Measurements from ENCODE around the gene SPNS3. TPM values are rescaled to one million over a fixed set of nuclear protein-coding genes. Genes with fewer than 3 reads are reported as not detected.
A peak's percentile ranks its signal among the peaks of the same experiment; 100 is the strongest.

The SPNS3 gene
- total and polyA plus RNA-seq, 2 of the 8 experiments (the other 6 are each of a cell fraction or from before 2014, with no cell fraction given), result not detected

DNA sequence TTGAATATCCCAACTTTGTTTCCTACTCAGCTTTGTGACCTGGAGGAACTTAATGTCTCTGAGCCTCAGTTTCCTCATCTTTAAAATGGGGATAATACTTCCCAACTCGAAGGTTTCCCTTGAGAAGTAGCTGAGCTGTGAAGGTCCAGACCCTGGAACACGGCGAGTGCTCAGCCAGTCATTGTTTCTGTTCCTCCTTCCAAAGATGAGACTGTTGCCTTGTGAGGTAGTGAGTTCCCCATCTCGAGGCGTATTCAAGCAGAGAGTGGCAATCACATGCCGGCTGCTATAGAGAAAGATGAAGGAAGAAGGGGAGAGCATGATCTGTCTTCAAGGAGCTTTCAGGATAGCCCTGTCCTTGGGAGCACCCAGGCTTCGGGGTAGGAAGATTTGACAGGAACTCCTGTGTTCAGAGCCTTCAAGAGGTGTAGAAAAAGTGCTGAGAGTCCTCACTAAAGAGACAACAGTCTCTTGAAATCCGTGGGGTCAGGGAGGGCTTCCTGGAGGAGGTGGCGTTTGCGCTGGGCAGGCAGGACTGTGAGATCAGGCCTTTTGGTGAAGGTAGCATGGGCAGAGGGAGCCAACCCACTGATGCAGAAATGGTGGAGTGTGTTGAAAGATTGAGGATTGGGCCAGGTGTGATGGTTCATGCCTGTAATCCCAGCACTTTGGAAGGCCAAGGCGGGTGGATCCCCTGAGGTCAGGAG lies 92.1 kb downstream of the SPNS3 start:
- H3K27ac ChIP-seq (ENCODE audit: low read depth, low read length), result no peak overlapping the region
- no peaks in the 10 kb centered on the region for H3K79me2 ChIP-seq (ENCODE audit: control insufficient read depth in 1 of 2, insufficient read depth in 2 of 2, low read length in 2 of 2)
- no peak for FAIRE-seq
- no peak for DNase-seq (ENCODE audit: low read depth in 1 of 2, low spot score in 2 of 2)
- H2BK12ac ChIP-seq (ENCODE audit: low read depth, low read length), result no peak overlapping the region
- no peaks in the 10 kb centered on the region for H3K23me2 ChIP-seq (ENCODE audit: low read depth, low read length)
- ChIA-PET CTCF (ENCODE audit: partially characterized antibody) (interaction anchor here (0.7 kb wide), 1 partner anchor 9 kb away, joined by 3 read pairs; no protein-coding TSS in a partner anchor), POLR2A (ENCODE audit: partially characterized antibody) (interaction anchor here (0.8 to 37.1 kb wide), 4 partner anchors 21 to 130 kb away, joined by 3 to 546 read pairs (median 3); partner anchors contain the start of genes GGT6 and MYBBP1A)
- no peak overlapping the region for H3K23ac ChIP-seq (ENCODE audit: insufficient read length)
- no peak overlapping the region for H3K56ac ChIP-seq (replicated peaks; ENCODE audit: insufficient read length, low read depth, low read length)
- H3K36me3 ChIP-seq (ENCODE audit: control insufficient read depth in 2 of 4, insufficient read depth in 4 of 4, low read length in 3 of 4), result no peaks in the 10 kb centered on the region
- H3K9me3 ChIP-seq (ENCODE audit: insufficient read depth in 2 of 2, low read depth in 1 of 2, low read length in 1 of 2), result no peaks in the 10 kb centered on the region
- TF ChIP-seq KDM1A (IDR thresholded peaks at IDR 0.05; ENCODE audit: borderline replicate concordance, low read length) (peak; percentile 77; the same call in 1 of the 2 replicates), HDAC6 (IDR thresholded peaks at IDR 0.05; ENCODE audit: low read depth, low read length) (no peak)
- H3K4me1 ChIP-seq (replicated peaks in 1 of 4; ENCODE audit: control insufficient read depth in 3 of 4, insufficient read depth in 4 of 4, low read length in 3 of 4), result no peaks in the 10 kb centered on the region
- no peak overlapping the region for H2BK120ac ChIP-seq (replicated peaks; ENCODE audit: low read depth, low read length)
- H2AFZ ChIP-seq (ENCODE audit: low read length), result no peak overlapping the region
- H3K79me1 ChIP-seq (ENCODE audit: low read depth, low read length), result no peaks in the 10 kb centered on the region
- H3K14ac ChIP-seq (ENCODE audit: insufficient read length), result no peak overlapping the region
- H4K5ac ChIP-seq (ENCODE audit: insufficient read length, low read depth, low read length), result no peak overlapping the region
- no peak overlapping the region for H3K4me3 ChIP-seq (ENCODE audit: extremely low read depth in 1 of 4, insufficient read depth in 2 of 4, low read depth in 3 of 4, low read length in 4 of 4)
- H2BK5ac ChIP-seq (ENCODE audit: low read depth, low read length), result no peak overlapping the region
- WGBS, 2 experiments (ENCODE audit: extremely low coverage in 1 of 2, insufficient coverage in 1 of 2, insufficient read length in 1 of 2, insufficient replicate concordance in 2 of 2, low coverage in 1 of 2, low lambda C conversion rate in 2 of 2, missing lambda C conversion rate in 1 of 2), result 87% methylated on average over 11 of the region's 11 CpGs; no CpG with 5 or more reads in 1 of the 2 experiments
- H2AK5ac ChIP-seq (ENCODE audit: low read depth, low read length), result no peak overlapping the region
- H2BK15ac ChIP-seq (ENCODE audit: low read length), result no peak overlapping the region
- no peak overlapping the region for H3K4me2 ChIP-seq (ENCODE audit: insufficient read depth in 1 of 2, low read depth in 2 of 2, low read length in 2 of 2)
- H3K18ac ChIP-seq (ENCODE audit: extremely low read depth, low read length), result no peak overlapping the region
- no peak overlapping the region for H3K9ac ChIP-seq (replicated peaks in 1 of 4; ENCODE audit: extremely low read depth in 1 of 4, low read depth in 3 of 4, low read length in 3 of 4)
- peaks cover 0 to 1% of the 10 kb centered on the region in 2 experiments for H4K20me1 ChIP-seq (replicated peaks in 1 of 2; ENCODE audit: control insufficient read depth in 1 of 2, insufficient read depth in 2 of 2, low read length in 2 of 2)
- peaks cover 0 to 21% (median 18%) of the 10 kb centered on the region in 4 experiments; a peak in 6 of 7 replicates for H3K27me3 ChIP-seq (replicated peaks in 1 of 4; ENCODE audit: control insufficient read depth in 3 of 4, extremely low read depth in 1 of 4, insufficient read depth in 3 of 4, low read length in 3 of 4)
- no peak overlapping the region for H3K4ac ChIP-seq (replicated peaks; ENCODE audit: insufficient read length, low read depth, low read length)
- H2BK20ac ChIP-seq (ENCODE audit: low read length), result no peak overlapping the region
- H4K8ac ChIP-seq (ENCODE audit: extremely low read depth, insufficient read depth, low read length), result no peak overlapping the region
- H4K91ac ChIP-seq (replicated peaks; ENCODE audit: insufficient read length, low read length), result no peak overlapping the region
